Ectodermal cell (in vitro differentiated cells): ENCODE measurements around the gene HSDL1.

ENCODE experiments used
- H3K27ac ChIP-seq: 2 replicates; pipeline ENCODE4 v1.7.0; 2013; ENCODE audit warnings: mild to moderate bottlenecking, low read depth, low read length; ENCODE audit not compliant: insufficient read depth, poor library complexity, severe bottlenecking
- H3K27me3 ChIP-seq: 2 replicates; pipeline ENCODE4 v1.7.0; 2013; ENCODE audit warnings: mild to moderate bottlenecking, low read length; ENCODE audit not compliant: insufficient read depth, control insufficient read depth, poor library complexity, severe bottlenecking
- H3K36me3 ChIP-seq: one replicate; pipeline ENCODE4 v1.7.0; 2013; ENCODE audit warnings: low read length; ENCODE audit not compliant: control insufficient read depth, insufficient read depth
- H3K4me1 ChIP-seq: one replicate; pipeline ENCODE4 v1.7.0; 2013; ENCODE audit warnings: low read length; ENCODE audit not compliant: control insufficient read depth, insufficient read depth
- H3K4me3 ChIP-seq: 2 replicates; pipeline ENCODE4 v1.7.0; 2013; ENCODE audit warnings: low read depth, low read length, control low read depth; ENCODE audit not compliant: insufficient read depth
- H3K9me3 ChIP-seq: 2 replicates; pipeline ENCODE4 v1.7.0; 2013; ENCODE audit warnings: mild to moderate bottlenecking, low read length, moderate library complexity; ENCODE audit not compliant: control insufficient read depth
- WGBS, 2 experiments: methylation state at CpG; one replicate each; pipeline ENCODE4 v1.1.7; 2013; ENCODE audit warnings: missing lambda C conversion rate in 2 of 2; 5-methylcytosine and 5-hydroxymethylcytosine counted together

HSDL1 gene

GRCh38 chr16:84176192-84177053, 31.4 kb upstream of the HSDL1 start:
- no peaks in the 10 kb centered on the region for H3K9me3 ChIP-seq
- no peaks in the 10 kb centered on the region for H3K27me3 ChIP-seq
- no peaks in the 10 kb centered on the region for H3K4me1 ChIP-seq
- WGBS, 2 experiments, result 89 to 91% methylated on average over 18 of the region's 18 CpGs
- H3K36me3 ChIP-seq, result peaks cover 23% of the 10 kb centered on the region
- H3K27ac ChIP-seq, result no peak overlapping the region
- no peak overlapping the region for H3K4me3 ChIP-seq

- 70 to 71% methylated on average over 10 of the region's 10 CpGs for WGBS, 2 experiments
- Histone ChIP-seq H3K9me3 (no peaks in the 10 kb centered on the region), H3K27me3 (no peaks in the 10 kb centered on the region), H3K27ac (no peak overlapping the region), H3K36me3 (peaks cover 15% of the 10 kb centered on the region), H3K4me3 (no peak overlapping the region), H3K4me1 (no peaks in the 10 kb centered on the region)
These were observed 30.5 kb upstream of the HSDL1 start for GRCh38 chr16:84175350-84176081.

- H3K36me3 ChIP-seq, result peaks cover 10% of the 10 kb centered on the region
- WGBS, 2 experiments, result 90 to 91% methylated on average over 11 of the region's 11 CpGs
These were observed 29.4 kb upstream of the HSDL1 start for GRCh38 chr16:84174396-84174795.

GRCh38 chr16:84169765-84170310, 24.9 kb upstream of the HSDL1 start:
- H3K27me3 ChIP-seq, result no peaks in the 10 kb centered on the region
- no peaks in the 10 kb centered on the region for H3K9me3 ChIP-seq
- no peak overlapping the region for H3K27ac ChIP-seq
- no peak overlapping the region for H3K4me3 ChIP-seq
- 86 to 87% methylated on average over 11 of the region's 11 CpGs for WGBS, 2 experiments
- H3K36me3 ChIP-seq, result no peaks in the 10 kb centered on the region
- peaks cover 4% of the 10 kb centered on the region for H3K4me1 ChIP-seq

More at GRCh38 chr16:84174396-84174795, 29.4 kb upstream of the HSDL1 start:
- Histone ChIP-seq H3K9me3 (no peaks in the 10 kb centered on the region), H3K4me1 (no peaks in the 10 kb centered on the region), H3K4me3 (no peak overlapping the region), H3K27ac (no peak overlapping the region), H3K27me3 (no peaks in the 10 kb centered on the region)

GRCh38 chr16:84166796-84167695, 22.1 kb upstream of the HSDL1 start:
- WGBS, 2 experiments, result 83 to 86% methylated on average over 13 of the region's 13 CpGs
- Histone ChIP-seq H3K4me1 (peaks cover 4% of the 10 kb centered on the region), H3K9me3 (no peaks in the 10 kb centered on the region), H3K4me3 (no peak overlapping the region), H3K36me3 (no peaks in the 10 kb centered on the region), H3K27me3 (no peaks in the 10 kb centered on the region), H3K27ac (no peak overlapping the region)

- 86 to 92% methylated on average over 7 of the region's 7 CpGs for WGBS, 2 experiments
These were observed 20.8 kb upstream of the HSDL1 start for GRCh38 chr16:84165746-84166145.

GRCh38 chr16:84161801-84162200, 16.8 kb upstream of the HSDL1 start:
- H3K27me3 ChIP-seq, result no peaks in the 10 kb centered on the region
- WGBS, 2 experiments, result 77 to 87% methylated on average over 3 of the region's 3 CpGs
- H3K27ac ChIP-seq, result no peak overlapping the region

More at GRCh38 chr16:84165746-84166145, 20.8 kb upstream of the HSDL1 start:
- Histone ChIP-seq H3K9me3 (no peaks in the 10 kb centered on the region), H3K27me3 (no peaks in the 10 kb centered on the region), H3K4me1 (peaks cover 4% of the 10 kb centered on the region), H3K27ac (no peak overlapping the region), H3K36me3 (no peaks in the 10 kb centered on the region), H3K4me3 (no peak overlapping the region)

GRCh38 chr16:84161037-84161436, 16.1 kb upstream of the HSDL1 start:
- Histone ChIP-seq H3K9me3 (no peaks in the 10 kb centered on the region), H3K4me1 (no peaks in the 10 kb centered on the region), H3K27me3 (no peaks in the 10 kb centered on the region), H3K4me3 (no peak overlapping the region), H3K27ac (no peak overlapping the region), H3K36me3 (no peaks in the 10 kb centered on the region)
- WGBS, 2 experiments, result 89% methylated on average over 10 of the region's 10 CpGs

More at GRCh38 chr16:84161801-84162200, 16.8 kb upstream of the HSDL1 start:
- no peaks in the 10 kb centered on the region for H3K4me1 ChIP-seq
- no peak overlapping the region for H3K4me3 ChIP-seq
- H3K9me3 ChIP-seq, result no peaks in the 10 kb centered on the region
- H3K36me3 ChIP-seq, result no peaks in the 10 kb centered on the region

GRCh38 chr16:84159800-84160199, 14.8 kb upstream of the HSDL1 start:
- H3K27me3 ChIP-seq, result no peaks in the 10 kb centered on the region

More at GRCh38 chr16:84159800-84160199, 14.8 kb upstream of the HSDL1 start:
- Histone ChIP-seq H3K27ac (no peak overlapping the region), H3K36me3 (no peaks in the 10 kb centered on the region), H3K4me1 (no peaks in the 10 kb centered on the region), H3K9me3 (no peaks in the 10 kb centered on the region), H3K4me3 (no peak overlapping the region)
- no CpG with 5 or more reads among the region's 1 CpG for WGBS, 2 experiments
